WTC11 (cell line): ENCODE data around the gene CHRNA3.

Experiments used
- JUN ChIP-seq: sonication (generic); formaldehyde crosslinking; IDR thresholded peaks from 2 replicates; pipeline ENCODE4 v1.8.0; 2023; ENCODE audit warnings: mild to moderate bottlenecking, missing genetic modification reagents
- TP53 ChIP-seq: sonication (generic); formaldehyde crosslinking; IDR thresholded peaks from 2 replicates; pipeline ENCODE4 v1.8.1; 2023; ENCODE audit warnings: mild to moderate bottlenecking, missing genetic modification reagents

DNA sequence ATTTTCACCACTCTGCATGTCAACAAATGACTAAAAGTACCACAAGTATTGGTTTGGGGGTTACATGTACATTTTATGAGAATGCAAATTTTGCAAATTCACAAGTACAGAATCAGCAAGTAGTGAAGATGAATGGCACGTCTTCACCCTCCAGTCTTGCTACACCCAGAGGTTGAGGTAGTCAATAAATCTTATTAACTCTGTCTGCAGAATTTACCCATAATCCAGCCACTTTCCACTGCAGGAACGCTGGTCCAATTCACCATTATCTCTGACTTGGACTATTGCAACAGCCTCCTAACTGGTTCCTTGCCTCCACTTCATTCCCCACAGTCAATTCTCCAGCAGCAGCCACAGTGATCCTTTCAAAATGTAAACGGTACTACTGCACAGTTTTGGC lies 70.0 kb downstream of the CHRNA3 start:
- TF ChIP-seq TP53 (CRISPR knock-in tag) (no peak), JUN (no peak)
